Lung (tissue), 12 donors: ENCODE data around the gene FRRS1L. TPM values are rescaled to one million over a fixed set of nuclear protein-coding genes. Genes with fewer than 3 reads are reported as not detected.

Experiments used
- ATAC-seq: fragments of 200-7000 bp; cut with Tn5 transposase; one replicate; pipeline ENCODE4 v1.9.1; 2020; ENCODE audit warnings: moderate number of reproducible peaks; ENCODE audit not compliant: insufficient read depth, low FRiP score
- DNase-seq, 3 donors: peaks; one replicate each; pipeline ENCODE4 v3.0.0-alpha.2; 2013 to 2017
- H3K27ac ChIP-seq, 2 donors: one replicate each; pipeline ENCODE4 v1.5.1; 2013; ENCODE audit warnings: mild to moderate bottlenecking in 2 of 2, moderate library complexity in 2 of 2, control low read depth in 1 of 2, inconsistent platforms in 1 of 2, low read depth in 1 of 2, low read length in 1 of 2
- H3K27me3 ChIP-seq, 3 donors: one replicate each; pipeline ENCODE4 v1.5.1; 2013; ENCODE audit warnings: low read length in 2 of 3; ENCODE audit not compliant: control insufficient read depth in 3 of 3, insufficient read depth in 3 of 3
- H3K36me3 ChIP-seq, 4 donors: one replicate each; pipeline ENCODE4 v1.5.1; 2013; ENCODE audit warnings: low read length in 4 of 4, mild to moderate bottlenecking in 1 of 4, moderate library complexity in 1 of 4; ENCODE audit not compliant: control insufficient read depth in 4 of 4, insufficient read depth in 4 of 4
- H3K4me1 ChIP-seq, 5 donors: one replicate each; pipeline ENCODE4 v1.5.1; 2013; ENCODE audit warnings: low read length in 5 of 5, mild to moderate bottlenecking in 2 of 5, moderate library complexity in 1 of 5; ENCODE audit not compliant: control insufficient read depth in 5 of 5, insufficient read depth in 5 of 5
- H3K4me3 ChIP-seq: one replicate; pipeline ENCODE4 v1.5.1; 2013; ENCODE audit warnings: mild to moderate bottlenecking, control low read depth, moderate library complexity
- H3K9ac ChIP-seq, 2 donors: one replicate each; pipeline ENCODE4 v1.5.1; 2013; ENCODE audit warnings: low read length in 2 of 2, control low read depth in 1 of 2; ENCODE audit not compliant: insufficient read depth in 1 of 2
- H3K9me3 ChIP-seq, 4 donors: one replicate each; pipeline ENCODE4 v1.5.1; 2013; ENCODE audit warnings: low read length in 3 of 4, mild to moderate bottlenecking in 1 of 4, moderate library complexity in 1 of 4; ENCODE audit not compliant: control insufficient read depth in 4 of 4, insufficient read depth in 3 of 4
- WGBS, 2 donors: extraction: QIAGEN DNeasy Blood & Tissue Kit; methylation state at CpG; one replicate each; pipeline ENCODE4 v1.1.7; 2013; 5-methylcytosine and 5-hydroxymethylcytosine counted together
- polyA plus RNA-seq, 2 donors: library from polyadenylated mRNA; stranded (reverse); fragments of 200-250 nt; gene quantifications; one replicate each; pipeline ENCODE4 v1.2.1, GENCODE V29; 2013
- total RNA-seq, 2 donors: library from RNA; depleted of rRNA in 1 of 2; stranded (reverse); fragments of >200 nt in 1 of 2; gene quantifications; one replicate each; pipeline ENCODE4 v1.2.1, GENCODE V29; 2014 to 2021
- TF ChIP-seq, protein P1 (sequence below): IDR thresholded peaks from 2 replicates; pipeline ENCODE4 v1.5.1; 2012; ENCODE audit warnings: mild to moderate bottlenecking; ENCODE audit errors: control extremely low read depth, extremely low read depth
- donor health status: control.
- donor health status: control.
- donor health status: Bipolar disorder and iron deficiency.
- donor health status: healthy.
- donor health status: DM: yes; HTN: yes; CAD: no.

The FRRS1L gene
- total and polyA plus RNA-seq, 4 donors = under 0.01 to 1.2 (median 0.03) TPM; not detected in 1

DNA sequence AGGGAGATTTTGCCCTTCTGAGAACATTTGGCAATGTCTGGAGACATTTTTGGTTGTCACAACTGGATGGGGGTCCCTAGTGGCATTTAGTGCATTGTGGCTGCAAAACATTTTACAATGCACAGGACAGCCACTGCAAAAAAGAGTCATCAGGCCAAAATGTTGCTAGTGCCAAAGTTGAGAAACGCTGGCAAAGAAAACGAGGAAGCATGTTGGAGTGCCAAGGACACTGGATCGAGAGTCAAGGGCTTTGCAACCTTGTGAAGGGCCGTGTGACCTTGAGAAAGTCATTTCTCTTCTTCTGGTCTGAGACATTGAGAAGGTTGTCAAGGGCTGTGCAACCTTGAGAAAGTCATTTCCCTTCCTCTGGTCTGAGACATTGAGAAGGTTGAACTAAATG lies 45.7 kb upstream of the FRRS1L start:
- WGBS, 2 donors = 59 to 76% methylated on average over 4 of the region's 4 CpGs
- no peaks in the 10 kb centered on the region for H3K4me1 ChIP-seq
- no peaks in the 10 kb centered on the region for H3K27me3 ChIP-seq
- H3K9me3 ChIP-seq = no peaks in the 10 kb centered on the region
- H3K4me3 ChIP-seq = no peak overlapping the region
- ATAC-seq (no peak), DNase-seq (no peak)
- no peak overlapping the region for H3K9ac ChIP-seq
- TF ChIP-seq, protein P1, sequence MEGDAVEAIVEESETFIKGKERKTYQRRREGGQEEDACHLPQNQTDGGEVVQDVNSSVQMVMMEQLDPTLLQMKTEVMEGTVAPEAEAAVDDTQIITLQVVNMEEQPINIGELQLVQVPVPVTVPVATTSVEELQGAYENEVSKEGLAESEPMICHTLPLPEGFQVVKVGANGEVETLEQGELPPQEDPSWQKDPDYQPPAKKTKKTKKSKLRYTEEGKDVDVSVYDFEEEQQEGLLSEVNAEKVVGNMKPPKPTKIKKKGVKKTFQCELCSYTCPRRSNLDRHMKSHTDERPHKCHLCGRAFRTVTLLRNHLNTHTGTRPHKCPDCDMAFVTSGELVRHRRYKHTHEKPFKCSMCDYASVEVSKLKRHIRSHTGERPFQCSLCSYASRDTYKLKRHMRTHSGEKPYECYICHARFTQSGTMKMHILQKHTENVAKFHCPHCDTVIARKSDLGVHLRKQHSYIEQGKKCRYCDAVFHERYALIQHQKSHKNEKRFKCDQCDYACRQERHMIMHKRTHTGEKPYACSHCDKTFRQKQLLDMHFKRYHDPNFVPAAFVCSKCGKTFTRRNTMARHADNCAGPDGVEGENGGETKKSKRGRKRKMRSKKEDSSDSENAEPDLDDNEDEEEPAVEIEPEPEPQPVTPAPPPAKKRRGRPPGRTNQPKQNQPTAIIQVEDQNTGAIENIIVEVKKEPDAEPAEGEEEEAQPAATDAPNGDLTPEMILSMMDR = no peak
- H3K27ac ChIP-seq = no peak overlapping the region
- no peaks in the 10 kb centered on the region for H3K36me3 ChIP-seq

DNA sequence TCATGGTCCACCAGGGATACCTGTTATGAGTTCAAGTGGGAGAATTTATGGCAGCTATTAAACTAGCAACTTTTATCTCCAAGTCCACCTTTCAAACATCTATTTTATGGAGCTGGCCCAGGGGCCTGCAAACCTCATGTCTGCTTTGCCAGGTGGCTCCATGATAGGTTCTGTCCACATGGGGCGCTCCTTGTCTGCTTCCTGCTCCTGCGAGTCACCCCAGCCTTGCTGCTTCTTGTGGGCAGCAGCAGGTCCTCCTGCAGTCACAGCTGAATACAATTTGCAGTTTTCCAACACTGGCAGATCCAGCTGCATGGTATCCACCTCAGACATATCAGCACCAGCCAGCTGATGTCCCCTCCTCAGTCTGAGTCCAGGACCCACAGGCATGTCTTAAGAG lies 39.6 kb upstream of the FRRS1L start:
- ATAC-seq (no peak), DNase-seq (no peak)
- H3K27me3 ChIP-seq = no peaks in the 10 kb centered on the region
- no peak overlapping the region for H3K27ac ChIP-seq
- no peaks in the 10 kb centered on the region for H3K4me1 ChIP-seq
- H3K4me3 ChIP-seq = no peak overlapping the region
- no peaks in the 10 kb centered on the region for H3K9me3 ChIP-seq
- WGBS, 2 donors = 90 to 93% methylated on average over 2 of the region's 2 CpGs
- no peaks in the 10 kb centered on the region for H3K36me3 ChIP-seq
- H3K9ac ChIP-seq = no peak overlapping the region
- TF ChIP-seq, protein P1 = no peak

DNA sequence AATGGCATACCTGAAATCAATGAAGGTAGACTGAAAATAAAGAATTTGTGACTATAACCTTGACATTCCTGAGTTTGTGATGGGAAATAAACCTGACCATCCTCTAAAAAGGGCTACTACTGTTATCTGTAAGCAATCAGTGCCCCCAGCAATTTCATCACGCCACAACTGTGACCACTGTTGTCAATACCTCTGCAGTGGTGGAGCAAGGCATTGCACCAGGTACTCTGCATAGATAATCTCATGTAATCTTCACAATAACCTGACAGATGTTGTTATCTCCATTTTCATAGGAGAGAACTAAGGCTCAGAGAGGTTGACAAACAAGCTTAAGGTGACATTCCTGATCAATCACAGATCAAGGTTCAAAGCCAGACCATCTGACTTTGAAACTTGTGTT lies 38.5 kb upstream of the FRRS1L start:
- DNase-seq = no peak
- H3K9me3 ChIP-seq = no peaks in the 10 kb centered on the region
- no peak overlapping the region for H3K27ac ChIP-seq
- ATAC-seq = no peak
- TF ChIP-seq, protein P1 = no peak
- H3K4me3 ChIP-seq = no peak overlapping the region
- H3K36me3 ChIP-seq = no peaks in the 10 kb centered on the region
- 85 to 90% methylated on average over 1 of the region's 1 CpG for WGBS, 2 donors
- H3K27me3 ChIP-seq = no peaks in the 10 kb centered on the region
- H3K9ac ChIP-seq = no peak overlapping the region
- H3K4me1 ChIP-seq = no peaks in the 10 kb centered on the region

DNA sequence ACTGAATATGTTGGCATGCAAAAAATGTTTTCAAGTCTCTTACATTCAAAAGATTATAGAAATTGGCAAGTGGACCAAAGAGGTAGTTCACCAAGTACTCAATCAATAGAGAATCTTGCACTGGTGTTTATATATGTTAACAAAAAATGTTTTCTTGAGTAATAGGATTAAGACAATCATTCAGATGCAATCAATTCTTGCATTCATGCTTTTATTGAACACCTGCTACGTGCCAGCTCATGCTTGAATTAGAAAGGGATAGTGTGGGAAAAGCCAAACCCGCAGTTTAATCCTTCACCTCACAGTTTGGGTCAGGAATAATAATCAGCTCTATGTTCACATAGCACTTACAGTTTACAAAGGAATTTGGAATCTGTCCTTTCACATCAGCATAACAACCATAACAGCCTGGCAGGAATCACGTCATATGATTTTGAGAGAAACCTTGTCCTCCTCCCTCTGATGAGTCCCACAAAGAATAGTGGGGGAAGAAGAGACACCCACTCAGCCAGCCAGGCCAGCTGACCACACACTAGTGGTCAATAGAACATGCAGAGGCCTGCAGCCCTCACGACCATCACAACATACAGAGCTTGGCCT lies 36.8 kb upstream of the FRRS1L start:
- Histone ChIP-seq H3K9me3 (no peaks in the 10 kb centered on the region), H3K36me3 (no peaks in the 10 kb centered on the region), H3K9ac (no peak overlapping the region), H3K4me3 (no peak overlapping the region), H3K27ac (no peak overlapping the region), H3K4me1 (no peaks in the 10 kb centered on the region), H3K27me3 (no peaks in the 10 kb centered on the region)
- 88 to 89% methylated on average over 4 of the region's 4 CpGs for WGBS, 2 donors
- ATAC-seq (no peak), DNase-seq (no peak)
- TF ChIP-seq, protein P1 = no peak
